Aorta (tissue), 5 donors: ENCODE measurements around the gene ANKRD30B. TPM values are rescaled to one million over a fixed set of nuclear protein-coding genes. Genes with fewer than 3 reads are reported as not detected.
"Not testable (repeated sequence)": the region's sequence is repeated elsewhere in the genome, so short reads cannot be mapped to it uniquely, and the experiment has no call there.

ENCODE experiments used
- ATAC-seq: fragments of 200-7000 bp; cut with Tn5 transposase; one replicate; pipeline ENCODE4 v1.9.1; 2022; ENCODE audit warnings: moderate library complexity; ENCODE audit not compliant: low FRiP score
- DNase-seq, 2 donors: peaks; one replicate each; pipeline ENCODE4 v3.0.0-alpha.2; 2020
- H3K27ac ChIP-seq, 2 donors: one replicate each; pipeline ENCODE4 v1.5.1; 2013; ENCODE audit warnings: low read length in 2 of 2, mild to moderate bottlenecking in 2 of 2, moderate library complexity in 2 of 2, control low read depth in 1 of 2, inconsistent platforms in 1 of 2, low read depth in 1 of 2
- H3K27me3 ChIP-seq, 2 donors: one replicate each; pipeline ENCODE4 v1.6.1; 2013; ENCODE audit warnings: control low read depth in 1 of 2, low read length in 1 of 2, mild to moderate bottlenecking in 1 of 2, moderate library complexity in 1 of 2; ENCODE audit not compliant: insufficient read depth in 2 of 2, control insufficient read depth in 1 of 2
- H3K36me3 ChIP-seq, 2 donors: one replicate each; pipeline ENCODE4 v1.6.1; 2013; ENCODE audit warnings: control low read depth in 1 of 2, low read length in 1 of 2, mild to moderate bottlenecking in 1 of 2; ENCODE audit not compliant: insufficient read depth in 2 of 2, control insufficient read depth in 1 of 2
- H3K4me1 ChIP-seq, 2 donors: one replicate each; pipeline ENCODE4 v1.6.1; 2013; ENCODE audit warnings: low read length in 2 of 2, control low read depth in 1 of 2, mild to moderate bottlenecking in 1 of 2, moderate library complexity in 1 of 2; ENCODE audit not compliant: insufficient read depth in 2 of 2, control insufficient read depth in 1 of 2
- H3K4me3 ChIP-seq, 2 donors: one replicate each; pipeline ENCODE4 v1.5.1; 2013; ENCODE audit warnings: low read length in 2 of 2, control low read depth in 1 of 2, mild to moderate bottlenecking in 1 of 2
- H3K9me3 ChIP-seq: one replicate; pipeline ENCODE4 v1.6.1; 2013; ENCODE audit warnings: mild to moderate bottlenecking, low read length; ENCODE audit not compliant: control insufficient read depth
- WGBS, 2 donors: extraction: QIAGEN DNeasy Blood & Tissue Kit; methylation state at CpG; one replicate each; pipeline ENCODE4 v1.1.7; 2013; 5-methylcytosine and 5-hydroxymethylcytosine counted together
- intact Hi-C, 2 donors: fragments of 100-400 bp; cut with DNase I; formaldehyde crosslinking; loops; one replicate each; pipeline versions ENCODE4 v1.14.2 to v1.15.0; 2022
- microRNA-seq, 2 donors: library from miRNA; unstranded; fragments of <30 nt; microRNA quantifications; one replicate each; pipeline ENCODE4 v1.2.0, GENCODE V29; 2020
- polyA plus RNA-seq, 2 donors: library from polyadenylated mRNA; stranded (reverse); fragments of 200-250 nt; gene quantifications; one replicate each; pipeline ENCODE4 v1.2.3, GENCODE V29; 2013
- total RNA-seq, 2 donors: library from RNA; stranded (reverse); fragmentation: NEBNext Ultra II Directional; extraction: Animal tissue kit (Norgen Biotek cat#: 25700); gene quantifications; one replicate each; pipeline ENCODE4 v1.2.1, GENCODE V29; 2021
- donor health status: healthy with polysubstance abuse.
- donor health status: Bipolar disorder and iron deficiency.
- donor health status: DM: no; HTN: no; CAD: no.
- donor health status: DM: no; HTN: no; CAD: no.
- donor health status: DM: yes; HTN: yes; CAD: no.

Gene ANKRD30B
- total and polyA plus RNA-seq, 4 donors, result not detected

DNA sequence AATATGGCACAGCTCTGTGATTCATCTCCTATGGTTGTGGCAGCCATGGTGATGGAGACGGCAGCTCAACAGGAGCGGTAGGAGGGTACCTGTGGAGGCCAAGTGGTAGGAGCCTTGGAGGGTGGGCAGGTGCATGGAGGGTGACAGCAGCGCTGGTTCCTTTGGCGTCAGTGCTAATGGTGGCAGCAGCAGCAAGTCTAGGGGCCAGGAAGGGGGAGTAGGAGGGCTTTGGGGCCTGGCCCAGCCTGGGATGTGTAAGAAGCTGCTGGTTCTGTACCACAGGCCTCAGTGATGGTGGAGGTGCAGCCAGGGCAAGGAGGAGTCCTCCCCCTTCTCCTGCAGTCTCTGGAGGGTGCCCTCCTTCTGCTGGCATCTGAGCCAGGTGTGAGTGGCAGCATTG lies 120.0 kb downstream of the ANKRD30B start:
- WGBS, 2 donors, result 84 to 88% methylated on average over 4 of the region's 4 CpGs
- H3K9me3 ChIP-seq, DNase-seq, H3K36me3 ChIP-seq, ATAC-seq, intact Hi-C loops, H3K4me3 ChIP-seq, H3K27ac ChIP-seq, H3K27me3 ChIP-seq, H3K4me1 ChIP-seq: not testable (repeated sequence)

DNA sequence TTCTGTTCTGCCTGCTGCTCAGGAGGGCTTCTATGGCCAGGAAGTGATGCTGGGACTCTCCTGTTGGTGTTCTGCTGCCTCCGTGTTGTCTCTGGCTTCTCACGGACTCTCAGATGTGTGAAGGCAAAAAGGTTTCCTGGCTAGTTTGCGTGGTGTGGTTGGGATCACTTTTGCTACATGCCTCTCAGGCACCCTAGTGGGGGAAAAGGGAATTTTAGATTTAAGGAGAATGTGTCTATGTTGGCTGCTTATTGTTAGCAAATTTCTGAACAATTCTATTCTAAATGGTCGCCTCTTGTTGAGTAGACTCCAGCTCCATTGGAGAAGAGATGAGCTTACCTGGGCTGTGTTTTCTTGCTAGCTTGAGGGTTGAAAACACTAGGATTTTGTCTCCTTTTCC lies 120.9 kb downstream of the ANKRD30B start:
- ATAC-seq, H3K36me3 ChIP-seq, intact Hi-C loops, DNase-seq, H3K9me3 ChIP-seq, H3K27me3 ChIP-seq, H3K27ac ChIP-seq, H3K4me1 ChIP-seq, H3K4me3 ChIP-seq: not testable (repeated sequence)
- WGBS, 2 donors, result 45 to 77% methylated on average over 2 to 4 of the region's 4 CpGs

DNA sequence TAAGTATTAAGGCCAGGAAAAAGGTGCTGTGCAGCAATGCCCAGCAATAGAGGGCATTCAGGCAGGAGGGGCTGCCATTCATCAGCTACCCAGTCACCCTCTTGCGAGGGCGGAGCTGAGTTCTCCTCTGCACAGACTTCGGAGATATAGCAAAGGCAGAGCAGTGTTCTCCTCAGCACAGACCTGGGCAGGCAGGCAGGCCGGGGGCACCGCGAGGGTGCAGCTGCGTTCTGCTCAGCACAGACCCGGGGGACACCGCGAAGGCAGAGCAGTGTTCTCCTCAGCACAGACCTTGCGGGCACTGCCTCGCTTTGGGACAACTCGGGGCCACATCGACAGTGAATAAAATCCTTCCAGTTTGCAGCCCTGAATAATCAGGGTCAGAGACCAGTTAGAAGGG lies 130.9 kb downstream of the ANKRD30B start:
- H3K4me1 ChIP-seq, H3K27ac ChIP-seq, H3K27me3 ChIP-seq, DNase-seq, ATAC-seq, H3K9me3 ChIP-seq, H3K4me3 ChIP-seq, H3K36me3 ChIP-seq, intact Hi-C loops: not testable (repeated sequence)
- WGBS, 2 donors, result 73 to 88% methylated on average over 8 to 14 of the region's 14 CpGs

DNA sequence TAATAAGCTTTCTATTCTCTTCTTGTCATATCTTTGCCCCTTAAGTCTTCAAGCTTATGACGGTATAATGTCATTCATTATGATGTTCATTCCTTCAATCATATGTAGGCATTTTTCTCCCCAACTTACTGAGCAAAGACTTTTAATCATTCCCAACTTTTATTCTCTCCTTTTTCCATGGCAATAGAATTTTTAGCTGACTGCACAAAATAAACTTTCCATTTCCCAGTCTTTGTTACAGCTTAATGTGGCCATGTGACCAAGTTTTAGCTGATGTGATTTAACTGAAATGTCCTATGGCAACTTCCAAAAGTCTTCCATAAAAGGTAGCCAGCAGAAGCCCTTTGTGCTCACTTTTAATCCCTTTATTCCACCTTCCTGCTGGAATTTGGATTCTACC lies 152.5 kb downstream of the ANKRD30B start:
- no peak overlapping the region for H3K27ac ChIP-seq
- H3K4me3 ChIP-seq, result no peak overlapping the region
- WGBS, 2 donors, result 79 to 87% methylated on average over 1 of the region's 1 CpG
- no peaks in the 10 kb centered on the region for H3K27me3 ChIP-seq
- no peaks in the 10 kb centered on the region for H3K4me1 ChIP-seq
- ATAC-seq, result no peak
- intact Hi-C loops, result no loop called here
- peaks cover 2% of the 10 kb centered on the region for H3K9me3 ChIP-seq
- DNase-seq, result no peak
- H3K36me3 ChIP-seq, result no peaks in the 10 kb centered on the region

Small RNA genes within 50 kb of the gene (microRNA-seq; reads per million reads assigned to microRNA genes)
- gene MIR3156-2, result 0 reads per million in 2 donors

Other genes with a start within 250 kb of the ANKRD30B start
- gene POTEC, start 204.6 kb upstream of the ANKRD30B start, total RNA-seq, result not detected
- not detected for gene POTEC, start 204.6 kb upstream of the ANKRD30B start, polyA plus RNA-seq